ENCODE results near the gene PARP12.

Gene PARP12

GRCh38 chr7:139990142-139990535, 72.6 kb downstream of the PARP12 start:
- DNase-seq, result no peak

- DNase-seq, result no peak
Observed at GRCh38 chr7:139989366-139990141, 73.2 kb downstream of the PARP12 start.

GRCh38 chr7:139987691-139988516, 74.8 kb downstream of the PARP12 start:
- DNase-seq, result no peak

- no peak for DNase-seq
Observed at GRCh38 chr7:139985811-139986210, 76.9 kb downstream of the PARP12 start.

GRCh38 chr7:139984642-139985539, 77.9 kb downstream of the PARP12 start:
- DNase-seq, result no peak

- DNase-seq, result no peak
Observed at GRCh38 chr7:139982927-139983920, 79.5 kb downstream of the PARP12 start.

GRCh38 chr7:139981511-139981895, 81.2 kb downstream of the PARP12 start:
- no peak for DNase-seq

- no peak for DNase-seq
Observed at GRCh38 chr7:139976838-139977656, 85.7 kb downstream of the PARP12 start.

- no peak for DNase-seq
Observed at GRCh38 chr7:139976055-139976837, 86.5 kb downstream of the PARP12 start.

- DNase-seq, result no peak
Observed at GRCh38 chr7:139974179-139974811, 88.5 kb downstream of the PARP12 start.

Measured in DMS79 (cell line).